GM12872 (cell line): ENCODE data around the gene OR2H2.

Source experiments
- CTCF ChIP-seq: IDR thresholded peaks from 3 replicates; pipeline ENCODE4 v1.5.1; 2011; ENCODE audit warnings: low read depth, mild to moderate bottlenecking, low read length, moderate library complexity; ENCODE audit not compliant: insufficient read depth

Gene OR2H2

GRCh38 chr6:29584821-29585220, at the start of gene OR2H2:
Gene OR2H2 (plus strand): TSS chr6:29585121. CDS start chr6:29587945, 2,824 bp downstream.
- no peak for TF ChIP-seq CTCF

DNA sequence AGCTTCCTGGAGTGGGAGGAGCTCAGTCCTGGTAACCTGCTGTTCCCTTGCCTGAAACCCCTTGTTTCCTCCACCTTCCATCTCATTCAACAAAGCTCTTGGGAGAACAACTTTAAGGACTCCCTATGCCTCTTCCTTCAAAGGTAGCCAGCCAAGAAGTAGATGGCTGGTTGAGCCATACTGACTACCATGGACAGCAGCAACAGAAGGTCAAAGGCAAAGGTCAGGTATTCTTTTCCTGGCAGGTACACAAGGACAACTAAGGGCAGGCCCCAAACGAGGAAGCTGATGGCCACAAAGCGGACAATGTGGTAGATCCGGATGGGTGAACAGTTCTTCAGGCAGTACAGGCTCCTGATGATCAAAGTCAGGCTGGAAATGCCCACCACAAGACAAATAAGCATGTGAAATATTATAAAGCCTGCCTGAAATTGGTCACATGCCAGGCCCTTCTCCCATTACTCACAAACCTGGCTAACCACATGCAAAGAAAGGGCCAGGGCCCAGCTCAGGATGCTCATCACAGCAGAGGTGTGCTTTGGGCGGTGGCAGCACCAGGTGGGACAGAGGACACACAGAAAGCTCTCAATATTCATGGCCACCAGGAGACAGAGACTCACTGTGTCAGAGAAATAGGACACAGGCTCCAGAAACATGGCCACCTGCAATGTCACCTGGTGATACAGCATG, 47.1 kb upstream of the OR2H2 start:
- no peak for TF ChIP-seq CTCF

- TF ChIP-seq CTCF, result no peak
Observed at GRCh38 chr6:29547573-29547972, 37.3 kb upstream of the OR2H2 start.

GRCh38 chr6:29552512-29553051, 32.3 kb upstream of the OR2H2 start:
- no peak for TF ChIP-seq CTCF

DNA sequence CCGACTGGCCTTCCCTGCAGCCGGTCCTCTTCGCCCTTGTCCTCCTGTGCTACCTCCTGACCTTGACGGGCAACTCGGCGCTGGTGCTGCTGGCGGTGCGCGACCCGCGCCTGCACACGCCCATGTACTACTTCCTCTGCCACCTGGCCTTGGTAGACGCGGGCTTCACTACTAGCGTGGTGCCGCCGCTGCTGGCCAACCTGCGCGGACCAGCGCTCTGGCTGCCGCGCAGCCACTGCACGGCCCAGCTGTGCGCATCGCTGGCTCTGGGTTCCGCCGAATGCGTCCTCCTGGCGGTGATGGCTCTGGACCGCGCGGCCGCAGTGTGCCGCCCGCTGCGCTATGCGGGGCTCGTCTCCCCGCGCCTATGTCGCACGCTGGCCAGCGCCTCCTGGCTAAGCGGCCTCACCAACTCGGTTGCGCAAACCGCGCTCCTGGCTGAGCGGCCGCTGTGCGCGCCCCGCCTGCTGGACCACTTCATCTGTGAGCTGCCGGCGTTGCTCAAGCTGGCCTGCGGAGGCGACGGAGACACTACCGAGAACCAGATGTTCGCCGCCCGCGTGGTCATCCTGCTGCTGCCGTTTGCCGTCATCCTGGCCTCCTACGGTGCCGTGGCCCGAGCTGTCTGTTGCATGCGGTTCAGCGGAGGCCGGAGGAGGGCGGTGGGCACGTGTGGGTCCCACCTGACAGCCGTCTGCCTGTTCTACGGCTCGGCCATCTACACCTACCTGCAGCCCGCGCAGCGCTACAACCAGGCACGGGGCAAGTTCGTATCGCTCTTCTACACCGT, 31.5 kb upstream of the OR2H2 start:
- TF ChIP-seq CTCF, result no peak

GRCh38 chr6:29554764-29555163, 30.2 kb upstream of the OR2H2 start:
- TF ChIP-seq CTCF, result no peak

- TF ChIP-seq CTCF, result no peak
Observed at GRCh38 chr6:29557320-29557719, 27.6 kb upstream of the OR2H2 start.
